IMR-90 (cell line): Measurements from ENCODE around the gene MYH9. TPM values are rescaled to one million over a fixed set of nuclear protein-coding genes. Genes with fewer than 3 reads are reported as not detected.

ENCODE experiments used
- ATAC-seq: fragments of 200-7000 bp; cut with Tn5 transposase; 2 replicates; pipeline ENCODE4 v1.9.1; 2020; ENCODE audit warnings: low read depth, mild to moderate bottlenecking, moderate library complexity
- BruUV-seq: library from RNA; stranded (reverse); fragments of 400-500 nt; replicated peaks from 2 replicates; lab custom pipeline; 2021; lab: Mats Ljungman, UMichigan
- CTCF ChIA-PET: fragments of 300-600 bp; formaldehyde crosslinking; extraction: SDS; loops from one replicate; lab custom pipeline; 2021; ENCODE audit warnings: antibody characterized with exemption; lab: Yijun Ruan, JAX
- POLR2A ChIA-PET: fragments of 300-600 bp; sonication (Branson Sonifier 250); formaldehyde crosslinking; loops from one replicate; lab custom pipeline; 2022; ENCODE audit warnings: antibody characterized with exemption; ENCODE audit not compliant: unreplicated experiment; lab: Charles Lee
- DNase-seq: peaks from one replicate; pipeline ENCODE4 v3.0.0; 2013
- H2AFZ ChIP-seq: replicated peaks from 2 replicates; pipeline ENCODE3; 2013; ENCODE audit warnings: low read length, mild to moderate bottlenecking; ENCODE audit not compliant: poor library complexity
- H2AK5ac ChIP-seq: 2 replicates; pipeline ENCODE4 v1.6.1; 2013; ENCODE audit warnings: low read depth, low read length, inconsistent platforms
- H2AK9ac ChIP-seq: replicated peaks from 2 replicates; pipeline ENCODE3; 2013; ENCODE audit warnings: mild to moderate bottlenecking, low read depth, low read length, moderate library complexity; ENCODE audit not compliant: poor library complexity
- H2BK120ac ChIP-seq: 2 replicates; pipeline ENCODE4 v1.6.1; 2013; ENCODE audit warnings: low read depth, low read length, inconsistent platforms
- H2BK15ac ChIP-seq: 3 replicates; pipeline ENCODE4 v1.6.1; 2013; ENCODE audit warnings: low read depth, low read length, inconsistent platforms
- H2BK20ac ChIP-seq: 2 replicates; pipeline ENCODE4 v1.6.1; 2013; ENCODE audit warnings: low read depth, mild to moderate bottlenecking, inconsistent platforms, low read length, moderate library complexity
- H2BK5ac ChIP-seq: 2 replicates; pipeline ENCODE4 v1.6.1; 2013; ENCODE audit warnings: mild to moderate bottlenecking, low read depth, low read length, inconsistent platforms; ENCODE audit not compliant: poor library complexity, severe bottlenecking
- H3K14ac ChIP-seq: replicated peaks from 2 replicates; pipeline ENCODE4 v1.6.1; 2013; ENCODE audit warnings: low read depth, low read length, inconsistent platforms
- H3K18ac ChIP-seq: 2 replicates; pipeline ENCODE4 v1.6.1; 2013; ENCODE audit warnings: low read depth, low read length, control low read depth
- H3K23ac ChIP-seq: 2 replicates; pipeline ENCODE4 v1.6.1; 2013; ENCODE audit warnings: low read depth, low read length, inconsistent platforms
- H3K27ac ChIP-seq: 2 replicates; pipeline ENCODE4 v1.5.1; 2013; ENCODE audit warnings: mild to moderate bottlenecking, control low read depth, low read length; ENCODE audit not compliant: insufficient read depth
- H3K27me3 ChIP-seq: 2 replicates; pipeline ENCODE4 v1.6.1; 2013; ENCODE audit warnings: low read length; ENCODE audit not compliant: control insufficient read depth, insufficient read depth
- H3K36me3 ChIP-seq: 2 replicates; pipeline ENCODE4 v1.6.1; 2013; ENCODE audit warnings: low read length, mixed read lengths; ENCODE audit not compliant: control insufficient read depth, insufficient read depth
- H3K4ac ChIP-seq: 2 replicates; pipeline ENCODE4 v1.6.1; 2013; ENCODE audit warnings: low read depth, low read length, inconsistent platforms
- H3K4me1 ChIP-seq: 2 replicates; pipeline ENCODE4 v1.6.1; 2013; ENCODE audit warnings: low read length, mixed read lengths; ENCODE audit not compliant: control insufficient read depth, insufficient read depth
- H3K4me2 ChIP-seq: 2 replicates; pipeline ENCODE4 v1.6.1; 2013; ENCODE audit warnings: low read depth, mild to moderate bottlenecking, control low read depth, low read length, moderate library complexity
- H3K4me3 ChIP-seq: 2 replicates; pipeline ENCODE4 v1.5.1; 2013; ENCODE audit warnings: low read depth, mild to moderate bottlenecking, control low read depth, low read length, moderate library complexity; ENCODE audit not compliant: insufficient read depth
- H3K56ac ChIP-seq: 2 replicates; pipeline ENCODE4 v1.6.1; 2013; ENCODE audit warnings: low read length, inconsistent platforms; ENCODE audit not compliant: insufficient read depth; ENCODE audit errors: extremely low read depth
- H3K79me1 ChIP-seq, 2 experiments: 2 replicates each; pipeline ENCODE4 v1.6.1; 2013; ENCODE audit warnings: low read length in 2 of 2, inconsistent platforms in 1 of 2, low read depth in 1 of 2
- H3K9ac ChIP-seq: 2 replicates; pipeline ENCODE4 v1.6.1; 2013; ENCODE audit warnings: low read depth, low read length, control low read depth
- H3K9me1 ChIP-seq: 2 replicates; pipeline ENCODE4 v1.6.1; 2013; ENCODE audit warnings: low read length, inconsistent platforms; ENCODE audit not compliant: insufficient read depth
- H3K9me3 ChIP-seq: 2 replicates; pipeline ENCODE4 v1.6.1; 2013; ENCODE audit warnings: low read length; ENCODE audit not compliant: control insufficient read depth, insufficient read depth
- H4K20me1 ChIP-seq: 2 replicates; pipeline ENCODE4 v1.6.1; 2013; ENCODE audit warnings: low read length, inconsistent platforms; ENCODE audit not compliant: insufficient read depth
- H4K5ac ChIP-seq: 2 replicates; pipeline ENCODE4 v1.6.1; 2013; ENCODE audit warnings: mild to moderate bottlenecking, low read depth, low read length, control low read depth
- H4K8ac ChIP-seq, 2 experiments: 2 replicates each; pipeline ENCODE4 v1.6.1; 2013; ENCODE audit warnings: low read depth in 2 of 2, low read length in 2 of 2, control low read depth in 1 of 2, inconsistent platforms in 1 of 2
- H4K91ac ChIP-seq: 2 replicates; pipeline ENCODE4 v1.6.1; 2013; ENCODE audit warnings: low read depth, low read length, inconsistent platforms; ENCODE audit not compliant: insufficient read depth
- BHLHE40 ChIP-seq: fragments of 150-350 bp; IDR thresholded peaks from 2 replicates; pipeline ENCODE4 v1.6.1; 2016; ENCODE audit warnings: mild to moderate bottlenecking, low read depth, low read length
- CEBPB ChIP-seq: IDR thresholded peaks from 2 replicates; pipeline ENCODE4 v1.6.1; 2012; ENCODE audit warnings: low read depth, low read length, improper control_type of control experiment
- CHD1 ChIP-seq: IDR thresholded peaks from 2 replicates; pipeline ENCODE4 v1.6.1; 2012; ENCODE audit warnings: low read depth, low read length, improper control_type of control experiment
- FOS ChIP-seq: fragments of 150-350 bp; IDR thresholded peaks from 2 replicates; pipeline ENCODE4 v1.6.1; 2016; ENCODE audit warnings: low read depth, low read length
- MAFK ChIP-seq: IDR thresholded peaks from 2 replicates; pipeline ENCODE4 v1.6.1; 2012; ENCODE audit warnings: low read depth, low read length, improper control_type of control experiment
- NFE2L2 ChIP-seq: fragments of 150-350 bp; IDR thresholded peaks from 2 replicates; pipeline ENCODE4 v1.6.1; 2016; ENCODE audit warnings: low read depth, mild to moderate bottlenecking, low read length
- RCOR1 ChIP-seq: IDR thresholded peaks from 2 replicates; pipeline ENCODE4 v1.6.1; 2012; ENCODE audit warnings: mild to moderate bottlenecking, low read length, improper control_type of control experiment; ENCODE audit not compliant: insufficient replicate concordance
- RFX5 ChIP-seq: IDR thresholded peaks from 2 replicates; pipeline ENCODE4 v1.8.0; 2012; ENCODE audit warnings: low read depth, mild to moderate bottlenecking, low read length, moderate library complexity
- USF2 ChIP-seq: fragments of 150-350 bp; IDR thresholded peaks from 2 replicates; pipeline ENCODE4 v1.6.1; 2017; ENCODE audit warnings: mild to moderate bottlenecking, antibody characterized with exemption, low read length, low read depth
- WGBS, 2 experiments: methylation state at CpG; one replicate each; pipeline versions ENCODE4 v1.1.5 to v1.1.7; 2013; ENCODE audit warnings: missing lambda C conversion rate in 2 of 2; ENCODE audit not compliant: insufficient read length in 1 of 2; ENCODE audit errors: extremely low coverage in 2 of 2; 5-methylcytosine and 5-hydroxymethylcytosine counted together
- dilution Hi-C: fragments of 300-500 bp; cut with HindIII; formaldehyde crosslinking; loops from one replicate; pipeline ENCODE4 v1.14.3; 2018; ENCODE audit warnings: low sequenced_read_pairs; ENCODE audit not compliant: unreplicated experiment
- in situ Hi-C: fragments of 300-500 bp; cut with MboI; formaldehyde crosslinking; loops from 3 replicates; pipeline ENCODE4 v1.14.3; 2019; ENCODE audit warnings: low sequenced_read_pairs, inconsistent platforms, mixed read lengths
- intact Hi-C: fragments of 100-400 bp; cut with micrococcal nuclease; formaldehyde crosslinking; loops from 2 replicates; pipeline ENCODE4 v1.10.0; 2022
- polyA plus RNA-seq, 3 experiments: library from polyadenylated mRNA; depleted of rRNA; stranded (reverse); fragments of >200 nt; gene quantifications; 2 replicates each; pipeline ENCODE4 v1.2.3, GENCODE V29; 2012; ENCODE audit warnings: low replicate concordance in 1 of 3
- total RNA-seq: library from RNA; depleted of rRNA; stranded (reverse); fragments of >200 nt; gene quantifications from 2 replicates; pipeline ENCODE4 v1.2.3, GENCODE V29; 2012
- TF ChIP-seq, protein P1 (sequence below): fragments of 150-350 bp; IDR thresholded peaks from 2 replicates; pipeline ENCODE4 v1.6.1; 2016; ENCODE audit warnings: low read depth, mild to moderate bottlenecking, low read length, moderate library complexity, borderline replicate concordance

The MYH9 gene
- total and polyA plus RNA-seq, 2 of the 4 experiments (the other 2 are of a cell fraction) = 475 to 554 TPM

GRCh38 chr22:36257948-36258670, 129.7 kb downstream of the MYH9 start:
- Histone ChIP-seq H3K27me3 (no peaks in the 10 kb centered on the region), H3K56ac (no peak overlapping the region), H3K79me1 (no peaks in the 10 kb centered on the region), H4K91ac (no peak overlapping the region), H3K18ac (no peak overlapping the region), H3K9me1 (peaks cover 3% of the 10 kb centered on the region; the same call in 1 of the 2 replicates), H2BK20ac (no peak overlapping the region), H2AFZ (no peak overlapping the region), H2AK5ac (no peak overlapping the region), H3K9ac (no peak overlapping the region), H4K20me1 (no peaks in the 10 kb centered on the region), H3K27ac (no peak overlapping the region), H2BK15ac (no peak overlapping the region), H2AK9ac (no peak overlapping the region), H3K9me3 (no peaks in the 10 kb centered on the region), H3K4me3 (no peak overlapping the region), H3K4ac (no peak overlapping the region), H2BK5ac (no peak overlapping the region), H2BK120ac (no peak overlapping the region), H3K4me1 (peaks cover 7% of the 10 kb centered on the region; the same call in 1 of the 2 replicates), H3K4me2 (no peak overlapping the region), H3K14ac (no peak overlapping the region), H4K5ac (no peak overlapping the region), H3K36me3 (no peaks in the 10 kb centered on the region), H4K8ac (no peak overlapping the region), H3K23ac (no peak overlapping the region)
- no peak for TF ChIP-seq RCOR1
- no peak for TF ChIP-seq CHD1
- TF ChIP-seq CEBPB = no peak
- TF ChIP-seq, protein P1, sequence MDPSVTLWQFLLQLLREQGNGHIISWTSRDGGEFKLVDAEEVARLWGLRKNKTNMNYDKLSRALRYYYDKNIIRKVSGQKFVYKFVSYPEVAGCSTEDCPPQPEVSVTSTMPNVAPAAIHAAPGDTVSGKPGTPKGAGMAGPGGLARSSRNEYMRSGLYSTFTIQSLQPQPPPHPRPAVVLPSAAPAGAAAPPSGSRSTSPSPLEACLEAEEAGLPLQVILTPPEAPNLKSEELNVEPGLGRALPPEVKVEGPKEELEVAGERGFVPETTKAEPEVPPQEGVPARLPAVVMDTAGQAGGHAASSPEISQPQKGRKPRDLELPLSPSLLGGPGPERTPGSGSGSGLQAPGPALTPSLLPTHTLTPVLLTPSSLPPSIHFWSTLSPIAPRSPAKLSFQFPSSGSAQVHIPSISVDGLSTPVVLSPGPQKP = no peak
- TF ChIP-seq FOS = no peak
- no peak for TF ChIP-seq RFX5
- TF ChIP-seq NFE2L2 = no peak
- no peak for TF ChIP-seq BHLHE40
- no peak for TF ChIP-seq USF2
- no peak for TF ChIP-seq MAFK
- no peak for DNase-seq
- ChIA-PET CTCF (no interaction called here), POLR2A (no interaction called here)
- no TSS peak for BruUV-seq
- dilution Hi-C loops = no loop called here
- intact Hi-C loops = no loop called here
- no peak for ATAC-seq
- WGBS, 2 experiments = 98% methylated on average over 7 of the region's 13 CpGs; no CpG with 5 or more reads in 1 of the 2 experiments
- in situ Hi-C loops = no loop called here
